Gastroesophageal sphincter (tissue), 4 donors: Measurements from ENCODE around the gene DGLUCY. TPM values are rescaled to one million over a fixed set of nuclear protein-coding genes. Genes with fewer than 3 reads are reported as not detected.

Experiments used
- ATAC-seq: fragments of 150-250 bp; one replicate; pipeline ENCODE4 v1.9.1; 2016; ENCODE audit warnings: mild to moderate bottlenecking, moderate library complexity
- H3K27ac ChIP-seq, 4 donors: fragments of 200-600 bp; sonication (generic) in 3 of 4; 1 replicate in 3 of 4; 2 replicates in 1 of 4; pipeline ENCODE4 v1.5.1; 2016 to 2019
- H3K27me3 ChIP-seq: fragments of 200-600 bp; sonication (generic); one replicate; pipeline ENCODE4 v1.5.1; 2019
- H3K36me3 ChIP-seq, 2 donors: fragments of 200-600 bp; sonication (generic); one replicate each; pipeline ENCODE4 v1.5.1; 2019; ENCODE audit warnings: control low read depth in 1 of 2
- H3K4me1 ChIP-seq, 3 donors: fragments of 200-600 bp; sonication (generic); 1 replicate in 2 of 3; 2 replicates in 1 of 3; pipeline ENCODE4 v1.5.1; 2016 to 2019; ENCODE audit warnings: control low read depth in 2 of 3
- H3K4me3 ChIP-seq, 2 donors: fragments of 200-600 bp; sonication (generic); one replicate each; pipeline ENCODE4 v1.5.1; 2019; ENCODE audit warnings: mild to moderate bottlenecking in 1 of 2, moderate library complexity in 1 of 2
- H3K9me3 ChIP-seq, 3 donors: fragments of 200-600 bp; sonication (generic); one replicate each; pipeline ENCODE4 v1.5.1; 2017 to 2019; ENCODE audit warnings: control low read depth in 2 of 3
- EP300 ChIP-seq: sonication (generic); formaldehyde crosslinking; IDR thresholded peaks from one replicate; pipeline ENCODE4 v1.6.1; 2017; ENCODE audit warnings: antibody characterized with exemption, mild to moderate bottlenecking
- POLR2A ChIP-seq, 2 donors: fragments of 450-650 bp; IDR thresholded peaks; one replicate each; pipeline ENCODE4 v1.6.1; 2017; ENCODE audit warnings: antibody characterized with exemption in 2 of 2, mild to moderate bottlenecking in 2 of 2, moderate library complexity in 1 of 2
- POLR2AphosphoS5 ChIP-seq: sonication (generic); formaldehyde crosslinking; IDR thresholded peaks from one replicate; pipeline ENCODE4 v1.6.1; 2017; ENCODE audit warnings: antibody characterized with exemption
- WGBS, 2 donors: methylation state at CpG; one replicate each; pipeline ENCODE4 v1.1.5; 2018; ENCODE audit warnings: low coverage in 1 of 2; 5-methylcytosine and 5-hydroxymethylcytosine counted together
- total RNA-seq, 4 donors: library from RNA; depleted of rRNA; stranded (reverse); fragments of >200 nt; gene quantifications; one replicate each; pipeline ENCODE4 v1.1.0, GENCODE V29; 2016
- TF ChIP-seq, protein P1 (sequence below), 4 experiments: fragments of 200-600 bp in 2 of 4; fragments of 450-650 bp in 2 of 4; sonication (generic) in 1 of 4; IDR thresholded peaks; one replicate each; pipeline ENCODE4 v1.5.1; 2017 to 2019; ENCODE audit warnings: antibody characterized with exemption in 4 of 4, mild to moderate bottlenecking in 2 of 4, moderate library complexity in 2 of 4

Gene DGLUCY
- total RNA-seq, 4 donors from 2014 or later, result 52.8 to 118 (median 77.3) TPM

GRCh38 chr14:91257328-91258010, 143.6 kb downstream of the DGLUCY start:
- 41 to 43% methylated on average over 1 to 8 of the region's 8 CpGs for WGBS, 2 donors
- ATAC-seq, result no peak
- Histone ChIP-seq H3K27me3 (no peaks in the 10 kb centered on the region), H3K36me3 (no peaks in the 10 kb centered on the region), H3K4me1 (peaks cover 0 to 35% (median 22%) of the 10 kb centered on the region in 3 donors), H3K4me3 (no peak overlapping the region), H3K9me3 (no peaks in the 10 kb centered on the region), H3K27ac (peak overlapping the region in 3 of 4 donors; percentile 46 to 65 (median 55))
- TF ChIP-seq EP300 (no peak), POLR2A (IDR thresholded peaks at IDR 0.05) (no peak), POLR2AphosphoS5 (no peak)
- TF ChIP-seq, protein P1, sequence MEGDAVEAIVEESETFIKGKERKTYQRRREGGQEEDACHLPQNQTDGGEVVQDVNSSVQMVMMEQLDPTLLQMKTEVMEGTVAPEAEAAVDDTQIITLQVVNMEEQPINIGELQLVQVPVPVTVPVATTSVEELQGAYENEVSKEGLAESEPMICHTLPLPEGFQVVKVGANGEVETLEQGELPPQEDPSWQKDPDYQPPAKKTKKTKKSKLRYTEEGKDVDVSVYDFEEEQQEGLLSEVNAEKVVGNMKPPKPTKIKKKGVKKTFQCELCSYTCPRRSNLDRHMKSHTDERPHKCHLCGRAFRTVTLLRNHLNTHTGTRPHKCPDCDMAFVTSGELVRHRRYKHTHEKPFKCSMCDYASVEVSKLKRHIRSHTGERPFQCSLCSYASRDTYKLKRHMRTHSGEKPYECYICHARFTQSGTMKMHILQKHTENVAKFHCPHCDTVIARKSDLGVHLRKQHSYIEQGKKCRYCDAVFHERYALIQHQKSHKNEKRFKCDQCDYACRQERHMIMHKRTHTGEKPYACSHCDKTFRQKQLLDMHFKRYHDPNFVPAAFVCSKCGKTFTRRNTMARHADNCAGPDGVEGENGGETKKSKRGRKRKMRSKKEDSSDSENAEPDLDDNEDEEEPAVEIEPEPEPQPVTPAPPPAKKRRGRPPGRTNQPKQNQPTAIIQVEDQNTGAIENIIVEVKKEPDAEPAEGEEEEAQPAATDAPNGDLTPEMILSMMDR (IDR thresholded peaks at IDR 0.05), result no peak

- peak; percentile 87 for ATAC-seq
- WGBS, 2 donors, result 35 to 44% methylated on average over 4 to 10 of the region's 16 CpGs
- TF ChIP-seq EP300 (no peak), POLR2A (IDR thresholded peaks at IDR 0.05) (no peak), POLR2AphosphoS5 (peak; percentile 65)
- TF ChIP-seq, protein P1 (IDR thresholded peaks at IDR 0.05), result no peak
Measured at GRCh38 chr14:91258011-91258618, 144.2 kb downstream of the DGLUCY start.

DNA sequence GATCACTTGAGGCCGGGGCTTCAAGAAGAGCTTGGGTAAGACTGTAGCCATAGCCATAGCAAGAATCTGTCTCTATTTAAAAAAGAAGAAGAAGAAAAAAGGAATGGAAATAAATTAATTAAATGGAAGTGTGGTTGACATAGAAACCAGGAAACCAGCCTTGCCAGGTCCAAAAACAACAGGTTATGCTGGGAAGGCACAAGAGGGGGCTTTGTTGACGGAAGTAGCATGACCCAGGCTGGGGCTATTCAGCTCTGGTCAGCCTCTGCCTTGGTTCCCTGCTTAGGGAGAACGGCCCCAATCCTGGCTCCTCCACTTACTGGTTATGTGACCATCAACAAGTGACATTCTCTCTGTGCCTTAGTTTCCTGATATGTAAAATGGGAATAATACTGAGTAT, 145.0 kb downstream of the DGLUCY start:
- Histone ChIP-seq H3K9me3 (no peaks in the 10 kb centered on the region), H3K27ac (peak overlapping the region in 2 of 4 donors; percentile 46 to 55), H3K4me3 (no peak overlapping the region), H3K27me3 (no peaks in the 10 kb centered on the region), H3K36me3 (no peaks in the 10 kb centered on the region), H3K4me1 (peaks cover 0 to 27% (median 17%) of the 10 kb centered on the region in 3 donors)
- no peak for TF ChIP-seq EP300
- TF ChIP-seq POLR2AphosphoS5, result no peak
- no peak for TF ChIP-seq POLR2A (IDR thresholded peaks at IDR 0.05)
- TF ChIP-seq, protein P1 (IDR thresholded peaks at IDR 0.05), result no peak
- 93 to 94% methylated on average over 2 to 3 of the region's 3 CpGs for WGBS, 2 donors
- no peak for ATAC-seq

More at GRCh38 chr14:91258011-91258618, 144.2 kb downstream of the DGLUCY start:
- Histone ChIP-seq H3K27ac (peak overlapping the region in 3 of 4 donors; percentile 46 to 65 (median 55)), H3K27me3 (no peaks in the 10 kb centered on the region), H3K9me3 (no peaks in the 10 kb centered on the region), H3K36me3 (no peaks in the 10 kb centered on the region), H3K4me1 (peaks cover 0 to 29% (median 18%) of the 10 kb centered on the region in 3 donors), H3K4me3 (no peak overlapping the region)

DNA sequence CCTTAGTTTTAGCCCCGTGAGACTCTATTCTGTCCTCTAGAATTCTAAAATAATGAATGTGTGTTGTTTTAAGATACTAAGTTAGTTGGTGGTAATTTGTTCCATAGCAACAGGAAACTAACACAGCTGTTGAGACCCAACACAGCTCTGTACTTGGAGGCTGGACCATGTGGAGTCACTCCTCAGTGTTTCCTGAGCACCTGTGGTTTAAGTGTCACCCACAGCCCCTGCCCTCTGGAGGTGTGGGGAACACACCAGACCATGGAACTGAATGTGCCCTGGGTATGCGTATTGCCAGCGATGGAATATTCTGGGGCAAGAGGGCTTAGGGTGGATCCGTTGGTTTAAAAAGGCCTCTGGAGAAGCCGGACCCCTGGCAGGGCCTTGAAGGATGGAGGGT, 147.2 kb downstream of the DGLUCY start:
- Histone ChIP-seq H3K27me3 (peaks cover 9% of the 10 kb centered on the region), H3K36me3 (no peaks in the 10 kb centered on the region), H3K4me1 (peaks cover 0 to 37% (median 18%) of the 10 kb centered on the region in 3 donors), H3K27ac (no peak overlapping the region), H3K4me3 (no peak overlapping the region), H3K9me3 (no peaks in the 10 kb centered on the region)
- WGBS, 2 donors, result 90% methylated on average over 3 of the region's 5 CpGs; no CpG with 5 or more reads in 1 of the 2 donors
- ATAC-seq, result no peak
- TF ChIP-seq POLR2AphosphoS5, result no peak
- no peak for TF ChIP-seq POLR2A (IDR thresholded peaks at IDR 0.05)
- no peak for TF ChIP-seq EP300
- TF ChIP-seq, protein P1 (IDR thresholded peaks at IDR 0.05), result no peak
